Muscle of back (tissue), 11 donors: ENCODE results near the gene CLCN1. TPM values are rescaled to one million over a fixed set of nuclear protein-coding genes. Genes with fewer than 3 reads are reported as not detected.

ENCODE experiments used
- DNase-seq, 3 donors: peaks; one replicate each; pipeline versions ENCODE4 v3.0.0 to v3.0.0-alpha.2; 2013
- polyA plus RNA-seq, 10 donors: library from polyadenylated mRNA; unstranded; fragments of 120-200 nt; gene quantifications; one replicate each; pipeline ENCODE4 v1.2.1, GENCODE V29; 2013; ENCODE audit not compliant: insufficient read length in 10 of 10

Gene CLCN1
- polyA plus RNA-seq, 10 donors, result 0.30 to 5.1 (median 1.3) TPM

- peak in 1 of 3 donors; percentile 33 for DNase-seq
Measured at GRCh38 chr7:143331179-143331801, 15.4 kb downstream of the CLCN1 start.

GRCh38 chr7:143334244-143334643, 18.3 kb downstream of the CLCN1 start:
- no peak for DNase-seq

- DNase-seq, result no peak
Measured at GRCh38 chr7:143337216-143337615, 21.3 kb downstream of the CLCN1 start.

GRCh38 chr7:143341842-143342241, 25.9 kb downstream of the CLCN1 start:
- no peak for DNase-seq

GRCh38 chr7:143343596-143343995, 27.7 kb downstream of the CLCN1 start:
- no peak for DNase-seq

- DNase-seq, result peak in 2 of 3 donors; percentile 46 to 67
Measured at GRCh38 chr7:143345428-143345900, 29.6 kb downstream of the CLCN1 start.

GRCh38 chr7:143346018-143346417, 30.1 kb downstream of the CLCN1 start:
- no peak for DNase-seq

- no peak for DNase-seq
Measured at GRCh38 chr7:143347950-143348349, 32.0 kb downstream of the CLCN1 start.

- no peak for DNase-seq
Measured at GRCh38 chr7:143351060-143351459, 35.1 kb downstream of the CLCN1 start.

GRCh38 chr7:143351574-143351973, 35.7 kb downstream of the CLCN1 start:
- DNase-seq, result no peak

- DNase-seq, result no peak
Measured at GRCh38 chr7:143352531-143353002, 36.7 kb downstream of the CLCN1 start.

GRCh38 chr7:143354376-143354775, 38.5 kb downstream of the CLCN1 start:
- DNase-seq, result no peak

- DNase-seq, result no peak
Measured at GRCh38 chr7:143354965-143355364, 39.1 kb downstream of the CLCN1 start.

- DNase-seq, result no peak
Measured at GRCh38 chr7:143355450-143356385, 39.8 kb downstream of the CLCN1 start.

GRCh38 chr7:143356414-143357050, 40.6 kb downstream of the CLCN1 start:
- no peak for DNase-seq

GRCh38 chr7:143358626-143359025, 42.7 kb downstream of the CLCN1 start:
- no peak for DNase-seq

- DNase-seq, result no peak
Measured at GRCh38 chr7:143359771-143360353, 44.0 kb downstream of the CLCN1 start.

GRCh38 chr7:143360788-143361551, 45.1 kb downstream of the CLCN1 start:
- no peak for DNase-seq

GRCh38 chr7:143361552-143362130, 45.7 kb downstream of the CLCN1 start:
- DNase-seq, result no peak

- DNase-seq, result peak in 1 of 3 donors; percentile 51
Measured at GRCh38 chr7:143362131-143363015, 46.5 kb downstream of the CLCN1 start, which contains the start of gene FAM131B. FAM131B (minus strand) TSS chr7:143362713; CDS start chr7:143362603, 110 bp downstream.
